B cell (primary cell): Measurements from ENCODE around the gene DDI2. TPM values are rescaled to one million over a fixed set of nuclear protein-coding genes. Genes with fewer than 3 reads are reported as not detected.
A peak's percentile ranks its signal among the peaks of the same experiment; 100 is the strongest.

Experiments
- ATAC-seq: fragments of 200-7000 bp; cut with Tn5 transposase; one replicate; pipeline ENCODE4 v1.10.0; 2021; ENCODE audit warnings: low read depth, mild to moderate bottlenecking, moderate number of reproducible peaks, moderate library complexity
- CTCF ChIA-PET: fragments of 350-600 bp; sonication (Branson Sonifier 250); formaldehyde crosslinking; loops from one replicate; lab custom pipeline; 2021; ENCODE audit warnings: antibody characterized with exemption, inconsistent platforms; lab: Charles Lee
- POLR2A ChIA-PET: fragments of 350-600 bp; sonication (Branson Sonifier 250); formaldehyde crosslinking; loops from one replicate; lab custom pipeline; 2021; ENCODE audit warnings: antibody characterized with exemption; lab: Charles Lee
- DNase-seq: peaks from one replicate; pipeline ENCODE4 v3.0.0; 2013
- H2AFZ ChIP-seq: 2 replicates; pipeline ENCODE4 v1.6.1; 2012; ENCODE audit warnings: mild to moderate bottlenecking, low read depth, low read length; ENCODE audit not compliant: insufficient read depth, poor library complexity, severe bottlenecking
- H3K27ac ChIP-seq, 2 donors: 1 replicate in 1 of 2; 2 replicates in 1 of 2; pipeline ENCODE4 v1.5.1; 2012 to 2013; ENCODE audit warnings: low read length in 2 of 2, mild to moderate bottlenecking in 2 of 2, moderate library complexity in 1 of 2
- H3K27me3 ChIP-seq, 4 experiments: fragments of 200-600 bp in 1 of 4; sonication (generic) in 1 of 4; replicated peaks in 1 of 4; 1 replicate in 2 of 4; 2 replicates in 2 of 4; pipeline versions ENCODE4 v1.6.1 to v1.7.0; 2013 to 2016; ENCODE audit warnings: low read length in 3 of 4, mild to moderate bottlenecking in 2 of 4, mixed read lengths in 1 of 4, moderate library complexity in 1 of 4; ENCODE audit not compliant: insufficient read depth in 4 of 4, control insufficient read depth in 3 of 4; ENCODE audit errors: control extremely low read depth in 1 of 4
- H3K36me3 ChIP-seq, 2 experiments: replicated peaks in 1 of 2; 1 replicate in 1 of 2; 2 replicates in 1 of 2; pipeline versions ENCODE4 v1.6.1 to v1.7.1; 2013; ENCODE audit warnings: low read length in 1 of 2; ENCODE audit not compliant: insufficient read depth in 2 of 2, control insufficient read depth in 1 of 2; ENCODE audit errors: control extremely low read depth in 1 of 2, extremely low read depth in 1 of 2
- H3K4me1 ChIP-seq, 2 donors: fragments of 200-600 bp in 1 of 2; sonication (generic) in 1 of 2; 1 replicate in 1 of 2; 2 replicates in 1 of 2; pipeline versions ENCODE4 v1.5.1 to v1.6.1; 2013 to 2017; ENCODE audit warnings: low read length in 2 of 2; ENCODE audit not compliant: control insufficient read depth in 2 of 2, insufficient read depth in 2 of 2
- H3K4me2 ChIP-seq: replicated peaks from 2 replicates; pipeline ENCODE3; 2012; ENCODE audit warnings: mild to moderate bottlenecking, low read depth, low read length; ENCODE audit not compliant: poor library complexity, severe bottlenecking
- H3K4me3 ChIP-seq, 5 experiments: fragments of 200-600 bp in 1 of 5; sonication (generic) in 1 of 5; 1 replicate in 3 of 5; 2 replicates in 2 of 5; pipeline versions ENCODE4 v1.5.1 to v1.7.0; 2011 to 2016; ENCODE audit warnings: low read length in 4 of 5, mild to moderate bottlenecking in 4 of 5, low read depth in 2 of 5, control low read depth in 1 of 5, moderate library complexity in 1 of 5; ENCODE audit not compliant: insufficient read depth in 1 of 5; ENCODE audit errors: control extremely low read depth in 1 of 5, extremely low read depth in 1 of 5
- H3K79me2 ChIP-seq: fragments of 200-600 bp; sonication (generic); one replicate; pipeline ENCODE4 v1.6.0; 2016; ENCODE audit warnings: low read length; ENCODE audit not compliant: control insufficient read depth, insufficient read depth
- H3K9ac ChIP-seq: fragments of 200-600 bp; sonication (generic); 2 replicates; pipeline ENCODE4 v1.6.1; 2017; ENCODE audit warnings: mild to moderate bottlenecking, low read length, moderate library complexity
- H3K9me3 ChIP-seq, 3 donors: one replicate each; pipeline versions ENCODE4 v1.6.1 to v1.7.1; 2013; ENCODE audit warnings: low read length in 2 of 3; ENCODE audit not compliant: control insufficient read depth in 2 of 3, insufficient read depth in 1 of 3; ENCODE audit errors: control extremely low read depth in 1 of 3
- H4K20me1 ChIP-seq: 2 replicates; pipeline ENCODE4 v1.6.0; 2012; ENCODE audit warnings: mild to moderate bottlenecking, low read length; ENCODE audit not compliant: insufficient read depth, control insufficient read depth, poor library complexity, severe bottlenecking
- H3K27ac Mint-ChIP-seq: one replicate; pipeline ENCODE4 v1.8.0; 2021; ENCODE audit warnings: mixed read lengths
- H3K27me3 Mint-ChIP-seq: one replicate; pipeline ENCODE4 v1.8.0; 2021; ENCODE audit warnings: mixed read lengths
- H3K4me1 Mint-ChIP-seq: one replicate; pipeline ENCODE4 v1.8.0; 2021; ENCODE audit warnings: mixed read lengths
- H3K4me3 Mint-ChIP-seq: one replicate; pipeline ENCODE4 v1.8.0; 2021; ENCODE audit warnings: mixed read lengths
- H3K9me3 Mint-ChIP-seq: one replicate; pipeline ENCODE4 v1.8.0; 2022; ENCODE audit warnings: mixed read lengths; ENCODE audit not compliant: insufficient read depth
- CTCF ChIP-seq: fragments of 200-600 bp; IDR thresholded peaks from one replicate; pipeline ENCODE4 v1.8.0; 2022; ENCODE audit warnings: antibody characterized with exemption, mild to moderate bottlenecking
- EZH2 ChIP-seq: IDR thresholded peaks from 2 replicates; pipeline ENCODE4 v1.6.1; 2012; ENCODE audit warnings: borderline replicate concordance, low read depth, mild to moderate bottlenecking, moderate library complexity, low read length; ENCODE audit not compliant: insufficient read depth, poor library complexity, severe bottlenecking
- WGBS: methylation state at CpG from one replicate; pipeline ENCODE4 v1.1.5; 2013; ENCODE audit warnings: missing lambda C conversion rate; ENCODE audit not compliant: insufficient coverage; 5-methylcytosine and 5-hydroxymethylcytosine counted together
- intact Hi-C: fragments of 100-400 bp; cut with micrococcal nuclease; formaldehyde crosslinking; loops from one replicate; pipeline ENCODE4 v1.10.0; 2022
- polyA plus RNA-seq: library from polyadenylated mRNA; depleted of rRNA; stranded (reverse); fragments of >200 nt; gene quantifications from 2 replicates; pipeline ENCODE4 v1.2.3, GENCODE V29; 2012
- total RNA-seq, 2 donors: library from RNA; stranded (reverse); fragments of 120-200 nt in 1 of 2; gene quantifications; 1 replicate in 1 of 2; 2 replicates in 1 of 2; pipeline versions ENCODE4 v1.2.3 to v1.2.4, GENCODE V29; 2013 to 2022

The DDI2 gene
- total and polyA plus RNA-seq, 2 donors (not counting 1 experiment from before 2014, with no cell fraction given): 8.5 to 61.0 TPM

- intact Hi-C loops: loop anchor here (5.0 kb wide), 1 partner anchor 40 kb away; no protein-coding TSS in a partner anchor
- H3K9me3 Mint-ChIP-seq: no peaks in the 10 kb centered on the region
- Histone ChIP-seq H4K20me1 (no peaks in the 10 kb centered on the region), H3K79me2 (no peaks in the 10 kb centered on the region), H3K27me3 (no peaks in the 10 kb centered on the region), H3K27ac (peak overlapping the region in 1 of 2 donors; percentile 23), H3K9ac (no peak overlapping the region), H3K36me3 (peaks cover 19 to 84% of the 10 kb centered on the region in 2 experiments), H3K9me3 (no peaks in the 10 kb centered on the region), H3K4me2 (no peak overlapping the region), H3K4me1 (no peaks in the 10 kb centered on the region), H2AFZ (no peak overlapping the region), H3K4me3 (no peak overlapping the region)
- CTCF ChIA-PET: interaction anchor here (0.9 kb wide), 1 partner anchor 11 kb away, joined by 4 read pairs; no protein-coding TSS in a partner anchor
- H3K27me3 Mint-ChIP-seq: no peaks in the 10 kb centered on the region
- POLR2A ChIA-PET: interaction anchor here (1.2 kb wide), 1 partner anchor 23 kb away, joined by 4 read pairs; no protein-coding TSS in a partner anchor
- no peak for DNase-seq
- no CpG with 5 or more reads among the region's 1 CpG for WGBS
- H3K27ac Mint-ChIP-seq: no peak overlapping the region
- no peak for TF ChIP-seq EZH2
- TF ChIP-seq CTCF: no peak
- no peak overlapping the region for H3K4me3 Mint-ChIP-seq
- ATAC-seq: no peak
- H3K4me1 Mint-ChIP-seq: peaks cover 2% of the 10 kb centered on the region
These were observed 39.8 kb downstream of the DDI2 start for GRCh38 chr1:15657021-15657420.

- Mint-ChIP-seq H3K27ac (no peak overlapping the region), H3K4me1 (peaks cover 2% of the 10 kb centered on the region), H3K9me3 (no peaks in the 10 kb centered on the region), H3K27me3 (no peaks in the 10 kb centered on the region), H3K4me3 (no peak overlapping the region)
- TF ChIP-seq EZH2 (no peak), CTCF (no peak)
- Histone ChIP-seq H3K9me3 (no peaks in the 10 kb centered on the region), H3K79me2 (no peaks in the 10 kb centered on the region), H2AFZ (no peak overlapping the region), H4K20me1 (no peaks in the 10 kb centered on the region), H3K27me3 (no peaks in the 10 kb centered on the region), H3K4me3 (no peak overlapping the region), H3K4me2 (no peak overlapping the region), H3K4me1 (no peaks in the 10 kb centered on the region), H3K27ac (no peak overlapping the region), H3K36me3 (peaks cover 18 to 71% of the 10 kb centered on the region in 2 experiments), H3K9ac (no peak overlapping the region)
- DNase-seq (no peak), ATAC-seq (no peak)
- POLR2A ChIA-PET: no interaction called here
- CTCF ChIA-PET: interaction anchor here (0.5 kb wide), 1 partner anchor 66 kb away, joined by 5 read pairs; no protein-coding TSS in a partner anchor
- WGBS: 100% methylated on average over 1 of the region's 3 CpGs
- intact Hi-C loops: no loop called here
These were observed 42.9 kb downstream of the DDI2 start for GRCh38 chr1:15660151-15660550.
